Activated CD8-positive, alpha-beta memory T cell treated with anti-CD3 and anti-CD28 coated beads for 1 hour (primary cell): ENCODE data around the gene RPS16.

Experiments used
- DNase-seq, 2 donors: peaks; one replicate each; pipeline ENCODE4 v3.0.0-alpha.2; 2020; ENCODE audit warnings: low read depth in 1 of 2; ENCODE audit errors: extremely low read depth in 1 of 2

The RPS16 gene

DNA sequence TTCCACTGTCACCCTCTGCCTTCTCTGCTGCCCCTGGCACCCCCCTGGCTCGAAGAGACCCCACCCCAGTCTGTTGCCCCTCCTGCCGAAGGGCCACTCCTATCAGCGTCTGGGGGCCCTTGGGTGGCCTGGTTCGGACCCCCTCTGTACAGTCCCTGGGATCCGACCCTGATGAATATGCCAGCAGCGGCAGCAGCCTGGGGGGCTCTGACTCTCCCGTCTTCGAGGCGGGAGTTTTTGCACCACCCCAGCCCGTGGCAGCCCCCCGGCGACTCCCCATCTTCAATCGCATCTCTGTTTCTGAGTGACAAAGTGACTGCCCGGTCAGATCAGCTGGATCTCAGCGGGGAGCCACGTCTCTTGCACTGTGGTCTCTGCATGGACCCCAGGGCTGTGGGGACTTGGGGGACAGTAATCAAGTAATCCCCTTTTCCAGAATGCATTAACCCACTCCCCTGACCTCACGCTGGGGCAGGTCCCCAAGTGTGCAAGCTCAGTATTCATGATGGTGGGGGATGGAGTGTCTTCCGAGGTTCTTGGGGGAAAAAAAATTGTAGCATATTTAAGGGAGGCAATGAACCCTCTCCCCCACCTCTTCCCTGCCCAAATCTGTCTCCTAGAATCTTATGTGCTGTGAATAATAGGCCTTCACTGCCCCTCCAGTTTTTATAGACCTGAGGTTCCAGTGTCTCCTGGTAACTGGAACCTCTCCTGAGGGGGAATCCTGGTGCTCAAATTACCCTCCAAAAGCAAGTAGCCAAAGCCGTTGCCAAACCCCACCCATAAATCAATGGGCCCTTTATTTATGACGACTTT is 27.1 kb downstream of the RPS16 start:
- no peak for DNase-seq

DNA sequence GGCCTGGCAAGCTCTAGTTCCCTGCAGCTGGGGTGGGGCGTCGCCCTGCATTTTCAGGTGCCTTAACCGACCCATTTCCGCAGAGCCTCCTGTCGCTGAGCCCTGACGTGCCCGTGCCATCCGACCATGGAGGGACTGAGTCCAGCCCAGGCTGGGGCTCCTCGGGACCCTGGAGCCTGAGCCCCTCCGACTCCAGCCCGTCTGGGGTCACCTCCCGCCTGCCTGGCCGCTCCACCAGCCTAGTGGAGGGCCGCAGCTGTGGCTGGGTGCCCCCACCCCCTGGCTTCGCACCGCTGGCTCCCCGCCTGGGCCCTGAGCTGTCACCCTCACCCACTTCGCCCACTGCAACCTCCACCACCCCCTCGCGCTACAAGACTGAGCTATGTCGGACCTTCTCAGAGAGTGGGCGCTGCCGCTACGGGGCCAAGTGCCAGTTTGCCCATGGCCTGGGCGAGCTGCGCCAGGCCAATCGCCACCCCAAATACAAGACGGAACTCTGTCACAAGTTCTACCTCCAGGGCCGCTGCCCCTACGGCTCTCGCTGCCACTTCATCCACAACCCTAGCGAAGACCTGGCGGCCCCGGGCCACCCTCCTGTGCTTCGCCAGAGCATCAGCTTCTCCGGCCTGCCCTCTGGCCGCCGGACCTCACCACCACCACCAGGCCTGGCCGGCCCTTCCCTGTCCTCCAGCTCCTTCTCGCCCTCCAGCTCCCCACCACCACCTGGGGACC is 27.9 kb downstream of the RPS16 start:
- DNase-seq = peak in 1 of 2 donors; percentile 55

DNA sequence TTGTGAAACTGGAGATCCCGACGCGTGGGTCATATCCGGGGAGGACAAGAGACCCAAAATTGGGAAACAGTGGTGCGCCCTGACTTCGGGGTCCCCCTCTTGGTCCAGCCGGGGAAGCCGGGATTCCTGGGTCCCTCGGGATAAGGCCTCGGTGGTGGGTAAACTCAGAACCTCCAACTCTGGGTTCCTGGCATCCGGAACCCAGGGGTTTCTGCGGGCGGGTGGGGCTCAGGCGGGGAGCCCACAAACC is 28.4 kb downstream of the RPS16 start:
- no peak for DNase-seq

DNA sequence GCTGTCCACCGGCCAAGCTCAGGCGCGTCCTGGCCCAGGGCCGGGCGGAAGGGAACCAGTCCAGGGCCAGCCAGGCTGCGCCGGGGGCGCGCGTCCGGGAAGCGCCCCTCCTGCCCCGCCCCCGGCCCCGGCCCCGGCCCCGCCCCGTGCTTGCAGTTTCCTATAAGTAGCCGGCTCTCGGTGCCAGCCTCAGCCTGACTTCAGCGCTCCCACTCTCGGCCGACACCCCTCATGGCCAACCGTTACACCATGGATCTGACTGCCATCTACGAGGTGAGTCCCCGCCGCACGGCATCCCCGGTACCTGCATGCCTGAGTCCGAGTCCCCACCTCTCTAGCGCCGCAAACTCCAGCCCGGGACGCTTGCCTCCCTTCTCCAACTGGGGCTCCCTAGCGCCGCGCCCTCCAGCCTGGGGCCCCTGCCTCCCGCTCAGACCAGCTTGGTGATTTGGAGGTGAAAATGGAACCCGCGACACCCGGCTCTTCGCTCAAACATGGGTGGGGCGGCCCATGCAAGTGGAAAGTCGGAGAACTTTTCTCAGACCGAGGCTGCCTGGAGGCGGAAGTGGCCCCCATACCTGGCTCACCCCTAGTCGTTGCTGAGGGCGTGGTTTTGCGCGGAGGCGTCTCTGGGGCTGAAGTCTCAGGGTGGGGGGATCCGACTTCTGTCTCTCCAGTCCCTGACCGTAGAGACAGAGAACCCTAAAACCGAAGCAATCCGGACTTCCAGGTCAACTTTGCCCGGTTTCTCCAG is 28.9 kb downstream of the RPS16 start, which contains the start of gene ZFP36:
Gene ZFP36 (plus strand): TSS at position 192 of the 754 bp plus-strand sequence. CDS start 58 bp downstream, at position 250.
- peak; percentile 87 to 88 for DNase-seq

DNA sequence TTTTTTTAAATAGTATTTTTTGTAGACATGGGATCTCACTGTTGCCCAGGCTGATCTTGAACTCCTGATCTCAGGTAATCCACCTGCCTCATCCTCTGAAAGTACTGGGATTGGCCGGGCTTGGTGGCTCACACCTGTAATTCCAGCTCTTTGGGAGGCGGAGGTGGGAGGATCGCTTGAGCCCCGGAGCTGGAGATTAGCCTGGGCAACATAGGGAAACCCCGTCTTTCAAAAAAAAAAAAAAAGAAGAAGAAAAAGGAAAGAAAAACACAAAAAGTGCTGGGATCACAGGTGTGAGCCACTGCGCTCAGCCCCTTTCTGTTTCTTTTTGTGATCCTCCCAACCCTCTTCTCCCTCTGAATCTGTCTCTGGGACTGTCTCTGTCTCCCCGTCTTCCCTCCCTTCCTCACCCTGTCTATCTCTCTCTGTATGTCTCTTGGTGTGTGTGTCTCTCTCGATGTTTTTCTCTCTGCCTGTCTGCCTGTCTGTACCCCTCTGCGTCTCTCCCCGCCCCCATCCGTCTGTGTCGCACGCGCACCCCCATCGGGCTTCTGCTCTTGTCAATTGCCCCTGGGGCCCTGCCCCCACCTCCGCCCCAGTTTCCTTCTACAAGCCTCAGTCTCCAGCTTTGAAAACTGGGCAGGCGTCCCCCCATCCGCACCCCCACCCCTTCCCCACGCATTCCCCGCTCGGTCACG is 29.6 kb downstream of the RPS16 start:
- peak; percentile 87 to 91 for DNase-seq

DNA sequence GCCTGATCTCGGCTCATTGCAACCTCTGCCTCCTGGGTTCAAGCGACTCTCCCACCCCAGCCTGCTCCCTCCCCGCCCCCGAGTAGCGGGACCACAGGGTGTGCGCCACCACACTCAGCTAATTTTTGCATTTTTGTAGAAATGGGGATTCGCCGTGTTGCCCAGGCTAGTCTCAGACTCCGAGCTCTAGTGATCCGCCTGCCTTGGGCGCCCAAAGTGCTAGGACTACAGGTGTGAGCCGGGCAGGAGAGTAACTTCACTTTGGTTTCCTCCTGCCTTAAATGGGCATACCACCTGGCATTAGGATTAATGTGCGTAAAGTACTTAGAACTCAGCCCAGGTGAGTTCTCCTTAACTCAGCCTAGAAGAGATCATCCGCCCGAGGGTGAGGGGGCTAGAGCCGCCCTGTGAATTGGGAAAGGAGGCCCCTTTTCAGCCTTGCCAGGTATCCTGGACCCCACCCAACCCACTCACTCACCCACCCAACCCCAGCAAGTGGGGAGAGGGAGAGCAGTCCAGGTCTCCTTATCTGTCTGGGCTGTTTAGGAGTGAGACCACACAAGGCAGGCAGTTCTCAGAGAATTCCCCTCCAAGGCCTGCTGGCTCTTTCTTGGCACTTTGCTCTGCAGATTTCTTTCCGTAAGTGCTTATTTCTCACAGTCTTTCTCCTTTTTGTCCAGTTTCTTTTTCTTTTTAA is 30.3 kb downstream of the RPS16 start:
- no peak for DNase-seq

DNA sequence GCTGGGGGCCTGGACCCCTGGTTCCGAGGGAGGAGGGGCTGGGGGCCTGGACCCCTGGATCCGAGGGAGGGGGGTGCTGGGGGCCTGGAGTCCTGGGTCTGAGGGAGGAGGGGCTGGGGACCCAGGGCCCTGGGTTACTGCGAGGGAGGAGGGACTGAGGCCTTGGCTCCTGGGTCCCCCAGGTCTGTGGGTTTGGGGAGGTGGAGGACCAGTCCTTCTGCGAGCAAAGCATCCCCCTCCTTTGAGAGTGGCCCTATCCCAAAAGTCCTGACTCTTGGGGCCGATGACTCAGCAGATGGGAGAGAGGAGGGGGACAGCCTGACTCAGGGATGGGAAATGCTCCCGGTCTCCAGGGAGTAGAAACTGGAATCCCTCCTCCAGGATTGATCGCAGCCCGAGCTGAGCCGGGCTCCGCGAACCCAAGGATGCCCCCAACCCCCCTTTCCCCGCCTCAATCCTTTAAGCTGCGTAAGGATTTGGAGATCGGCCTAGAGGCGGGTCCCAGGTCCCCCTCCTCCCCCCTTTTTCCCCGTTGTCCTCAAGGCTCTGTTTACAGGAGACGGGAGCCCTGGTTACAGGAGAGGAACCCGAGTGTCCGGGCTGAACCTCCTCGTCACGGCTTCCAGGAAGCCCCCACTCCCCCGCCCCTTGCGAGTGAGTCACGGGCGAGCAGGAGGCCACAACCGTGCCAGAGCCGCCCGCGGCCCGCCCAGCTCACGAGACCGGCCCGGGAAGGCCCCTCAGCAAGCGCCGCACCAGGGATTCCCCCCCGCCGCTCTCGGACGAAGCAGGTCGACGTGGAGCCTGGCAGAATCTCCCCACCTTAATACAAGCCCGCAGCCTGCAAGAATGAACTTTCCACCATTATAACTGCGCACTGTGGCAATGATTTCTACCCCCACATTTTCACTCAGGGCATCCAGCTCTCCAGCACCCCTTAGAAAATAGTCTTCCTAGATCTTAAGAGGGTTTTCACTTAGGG is 32.1 kb downstream of the RPS16 start:
- peak; percentile 94 to 97 for DNase-seq

DNA sequence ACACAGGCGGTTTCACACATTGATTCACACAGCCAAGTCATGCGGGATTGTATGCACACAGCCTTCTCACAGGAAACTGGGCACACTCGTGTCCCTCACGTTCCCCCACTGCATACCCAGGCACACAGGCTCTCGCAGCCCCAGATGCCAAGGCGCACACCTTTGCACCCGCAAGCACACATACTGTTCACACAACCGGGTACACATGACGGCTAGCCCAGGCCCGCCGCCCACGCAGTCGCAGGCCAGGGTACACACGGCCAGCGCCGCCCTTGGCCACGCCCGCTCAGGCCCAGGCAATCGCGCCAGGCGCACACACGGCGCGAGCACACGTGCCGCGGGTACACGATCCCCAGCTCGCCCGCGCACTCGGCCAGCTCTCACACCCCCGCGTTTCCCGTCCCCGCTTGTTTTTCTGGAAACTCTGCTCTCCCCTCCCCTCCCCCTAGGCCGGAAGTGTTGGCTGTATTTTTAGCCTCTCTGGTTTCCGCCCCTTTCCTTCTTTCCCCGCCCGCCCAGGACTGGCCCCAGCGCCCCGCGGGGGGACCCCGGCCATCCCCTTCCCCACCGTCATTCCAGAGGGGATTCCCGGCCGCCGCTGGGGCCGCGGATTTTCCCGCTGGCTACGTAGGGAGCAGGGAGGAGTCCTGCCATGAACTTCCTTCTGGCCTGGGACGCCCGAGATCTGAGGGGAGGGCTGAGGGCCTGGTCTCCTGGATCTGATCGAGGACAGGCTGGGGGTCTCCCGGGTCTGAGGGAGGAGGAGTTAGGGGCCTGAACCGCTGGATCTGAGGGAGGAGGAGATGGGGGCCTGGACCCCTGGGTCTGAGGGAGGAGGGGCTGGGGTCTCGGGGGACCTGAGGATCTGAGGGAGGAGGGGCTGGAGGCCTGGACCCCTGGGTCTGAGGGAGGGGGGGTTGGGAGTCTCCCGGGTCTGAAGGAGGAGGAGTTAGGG is 33.1 kb downstream of the RPS16 start:
- DNase-seq = peak; percentile 75 to 80

DNA sequence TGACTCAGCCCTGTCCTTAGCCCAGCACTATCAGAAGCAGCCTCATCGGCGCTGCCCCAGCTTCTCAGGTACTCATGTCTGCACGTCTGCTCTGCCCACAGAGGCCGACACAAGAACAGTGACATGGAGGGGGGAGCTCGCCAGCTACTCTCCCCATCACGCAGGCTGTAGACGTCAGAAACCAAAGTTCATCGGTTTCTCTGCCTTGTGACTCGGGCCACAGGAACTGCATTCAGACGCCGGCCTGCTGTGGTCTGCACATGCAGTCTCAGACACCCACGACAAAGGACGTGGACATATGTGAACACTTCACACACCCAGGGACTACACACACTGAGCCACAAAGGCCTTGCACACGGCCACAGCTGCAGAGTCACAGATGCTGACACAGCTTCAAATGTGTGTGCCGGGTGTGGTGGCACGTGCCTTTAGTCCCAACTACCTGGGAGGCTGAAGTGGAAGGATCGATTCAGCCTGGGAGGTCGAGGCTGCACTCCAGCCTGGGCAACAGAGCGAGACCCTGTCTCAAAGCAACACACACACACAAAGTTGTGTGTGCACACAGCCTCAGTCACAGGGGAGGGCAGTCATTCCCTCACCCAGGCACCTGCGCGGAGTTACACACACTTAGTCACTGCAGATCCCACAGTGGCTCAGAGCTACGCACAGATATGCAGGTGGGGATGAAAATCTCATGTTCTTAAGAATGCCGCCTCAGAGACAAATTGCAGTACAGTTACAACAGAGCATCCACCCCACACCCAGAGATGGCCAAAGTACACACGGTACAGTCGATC is 34.0 kb downstream of the RPS16 start:
- peak; percentile 71 to 88 for DNase-seq

DNA sequence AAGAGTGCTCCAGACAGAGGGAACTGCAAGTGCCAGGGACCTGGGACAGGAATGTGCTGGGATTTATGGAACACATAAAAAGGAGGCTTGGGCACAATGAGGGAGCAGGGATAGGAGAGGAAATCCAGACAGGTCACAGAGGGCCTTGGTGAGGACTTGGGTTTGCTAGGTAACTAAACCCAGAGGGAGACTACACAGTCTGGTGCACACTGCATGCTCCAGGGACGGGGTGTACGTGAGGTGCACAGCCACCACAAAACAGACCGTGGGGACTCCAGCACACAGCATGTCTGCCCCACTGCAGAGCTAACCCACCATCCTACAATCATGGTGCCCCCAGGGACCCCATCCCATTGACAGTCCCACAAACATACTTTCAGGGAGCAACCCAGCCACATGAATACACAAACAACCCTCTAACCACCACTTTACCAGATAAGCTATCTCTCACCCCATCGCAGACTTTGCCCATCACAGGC is 34.6 kb downstream of the RPS16 start:
- DNase-seq = no peak

DNA sequence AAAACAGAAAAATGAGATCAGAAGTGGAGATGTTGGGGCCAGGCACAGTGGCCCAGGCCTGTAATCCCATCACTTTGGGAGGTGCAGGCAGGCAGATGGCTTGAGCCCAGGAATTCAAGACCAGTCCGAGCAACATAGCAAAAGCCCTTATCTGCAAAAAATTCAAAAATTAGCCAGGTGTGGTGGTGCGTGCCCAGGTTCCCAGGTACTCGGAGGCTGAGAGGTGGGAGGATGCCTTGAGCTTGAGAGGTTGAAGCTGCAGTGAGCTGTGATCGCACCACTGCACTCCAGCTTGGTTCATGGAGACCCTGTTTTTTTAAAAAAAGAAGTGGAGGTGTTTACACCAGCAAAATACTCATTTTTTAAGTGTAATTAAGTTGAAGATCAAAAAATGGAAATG is 35.7 kb downstream of the RPS16 start:
- DNase-seq = no peak

DNA sequence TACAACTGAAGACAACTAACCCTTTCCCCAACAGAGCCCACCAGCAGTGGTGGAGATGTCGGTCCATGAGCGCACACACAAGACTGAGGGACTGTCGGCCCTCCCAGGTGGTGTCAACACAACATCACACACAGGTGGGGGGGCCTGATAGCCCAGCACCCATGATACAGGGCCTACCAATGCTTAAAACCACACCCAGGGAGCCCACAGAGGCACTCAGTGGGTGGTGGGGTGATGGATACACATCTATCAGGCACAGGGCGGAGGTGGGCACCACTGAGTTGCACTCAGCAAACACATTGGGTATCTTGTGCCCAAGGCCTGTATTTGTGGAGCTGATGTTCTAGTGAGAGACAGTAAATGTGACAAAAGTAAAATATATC is 36.1 kb downstream of the RPS16 start:
- DNase-seq = no peak

DNA sequence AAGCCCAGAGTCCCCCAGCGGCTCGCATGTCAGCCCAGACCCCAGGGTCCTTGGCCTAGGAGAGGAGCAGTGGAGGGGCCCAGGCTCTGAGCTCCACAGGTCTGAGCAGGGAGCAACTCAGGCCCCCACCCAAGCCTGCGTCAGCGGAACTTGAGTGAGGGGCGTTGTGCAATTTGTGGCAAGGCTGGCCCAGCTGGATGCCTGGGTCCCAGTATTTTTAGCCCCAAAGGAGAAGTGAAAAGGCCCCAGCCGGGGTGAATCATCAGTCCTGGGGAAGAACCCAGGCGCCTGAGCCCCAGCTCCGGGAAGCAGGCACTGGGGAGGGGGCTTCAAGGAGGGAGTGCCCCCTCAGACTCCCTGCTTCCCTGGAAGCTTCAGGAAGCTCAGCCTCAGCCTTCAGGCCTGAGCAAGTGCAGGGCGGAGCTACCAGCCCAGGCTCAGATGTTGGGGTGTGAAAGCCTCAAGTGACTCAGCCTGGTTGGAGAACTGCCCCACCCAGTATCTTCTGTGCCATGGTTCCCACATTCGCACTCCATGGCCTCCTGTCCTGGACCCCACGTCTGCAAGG is 37.4 kb downstream of the RPS16 start:
- DNase-seq = no peak

DNA sequence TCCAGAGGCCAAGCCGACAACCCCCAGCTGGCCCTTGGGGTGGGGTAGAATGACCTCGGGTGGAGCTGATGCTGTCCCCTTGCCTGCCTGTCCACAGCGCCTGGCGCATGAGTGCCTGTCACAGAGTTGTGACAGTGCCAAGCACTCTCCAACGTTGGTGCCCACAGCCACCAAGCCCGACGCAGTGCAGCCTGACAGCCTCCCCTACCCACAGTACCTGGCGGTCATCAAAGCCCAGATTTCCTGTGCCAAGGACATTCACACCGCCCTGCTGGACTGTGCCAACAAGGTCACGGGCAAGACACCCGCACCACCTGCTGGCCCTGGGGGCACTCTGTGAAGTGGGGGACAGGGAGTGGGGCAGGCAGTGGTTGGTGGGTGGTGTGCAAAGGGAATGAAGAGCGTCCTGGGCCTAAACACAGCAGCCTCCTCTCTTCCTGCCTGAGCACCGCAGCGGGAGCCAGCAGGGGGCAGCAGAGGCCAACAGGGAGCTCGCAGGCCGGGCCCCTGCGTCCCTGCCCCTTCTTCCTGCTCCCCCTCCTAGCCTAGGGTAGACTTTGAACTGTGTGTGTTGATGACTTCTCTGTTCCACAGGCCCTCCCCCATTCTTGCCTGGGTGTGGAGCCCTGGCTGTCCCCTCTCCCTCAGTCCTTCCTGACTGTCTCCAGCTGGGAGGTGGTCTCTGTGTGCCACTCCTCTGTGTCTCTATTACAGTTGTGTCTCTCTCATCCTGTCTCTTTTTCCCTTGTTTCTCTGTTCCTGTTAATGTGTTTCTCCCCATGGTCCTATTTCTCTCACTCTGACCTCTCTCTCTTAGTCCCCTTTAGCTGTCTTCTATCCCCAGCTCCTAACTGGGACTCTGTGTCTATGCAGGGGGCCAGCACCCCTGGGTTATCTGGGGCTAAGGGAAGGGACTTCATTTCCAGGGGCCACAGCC is 38.1 kb downstream of the RPS16 start:
- DNase-seq = peak; percentile 92 to 93

DNA sequence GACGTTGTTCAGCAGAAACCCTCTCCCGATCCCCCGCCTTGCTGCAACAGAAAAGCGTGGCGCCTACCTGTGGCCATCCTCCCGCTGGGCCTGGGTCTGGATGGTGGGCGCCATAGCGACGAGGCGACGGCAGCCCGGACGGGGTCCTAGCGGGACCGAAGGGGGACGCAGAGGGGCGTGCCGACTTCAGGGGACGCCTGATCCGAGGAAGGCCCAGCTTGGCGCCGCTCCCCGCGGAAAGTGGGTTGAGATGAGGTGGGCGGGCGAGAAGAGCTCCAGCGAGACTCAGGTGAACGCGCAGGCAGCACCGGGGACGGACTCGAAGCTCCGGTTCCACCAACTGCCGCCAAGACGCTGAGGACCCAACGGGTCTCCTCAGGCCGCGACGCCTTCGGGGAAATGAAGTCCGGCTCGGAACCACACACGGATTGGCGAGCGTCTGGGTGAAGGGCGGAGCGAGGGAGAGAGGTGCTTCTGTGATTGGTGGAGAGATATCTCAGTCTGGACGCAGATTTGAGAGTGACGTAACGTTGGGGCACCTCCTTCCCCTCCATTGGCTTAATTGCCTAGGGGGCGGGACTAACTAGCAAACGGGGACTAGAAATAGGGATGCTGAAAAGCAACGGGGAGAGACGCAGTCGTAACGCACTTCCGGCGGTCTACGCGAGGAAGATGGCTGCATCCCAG is 44.9 kb downstream of the RPS16 start, which contains the start of the genes MED29 and PAF1:
Gene MED29 (plus strand): TSS at position 628 of the 687 bp plus-strand sequence. CDS start 45 bp downstream, at position 673.
Gene PAF1 (minus strand): TSS at position 356 of the 687 bp plus-strand sequence. CDS start 242 bp downstream, at position 114.
- peak; percentile 85 to 93 for DNase-seq
